ENCODE measurements around the gene CEACAM18. TPM values are rescaled to one million over a fixed set of nuclear protein-coding genes. Genes with fewer than 3 reads are reported as not detected.

The CEACAM18 gene
- total RNA-seq, 1 donor from 2014 or later: not detected

- H3K4me1 Mint-ChIP-seq (ENCODE audit: unreplicated experiment): no peaks in the 10 kb centered on the region
- DNase-seq (ENCODE audit: extremely low spot score, unreplicated experiment): no peak
- H3K27me3 Mint-ChIP-seq: peaks cover 20% of the 10 kb centered on the region
- peaks cover 4% of the 10 kb centered on the region for H3K9me3 Mint-ChIP-seq
- no peaks in the 10 kb centered on the region for H3K36me3 Mint-ChIP-seq
- no peak overlapping the region for H3K4me3 Mint-ChIP-seq
- no peak overlapping the region for H3K27ac Mint-ChIP-seq
- no peak for TF ChIP-seq CTCF (conservative IDR thresholded peaks at IDR 0.05)
These were observed 61.6 kb downstream of the CEACAM18 start for GRCh38 chr19:51539821-51540366.

Other genes starting within 250 kb of the CEACAM18 start
- not detected in 2 replicates for gene SIGLECL1, start 227.5 kb upstream of the CEACAM18 start, total RNA-seq (ENCODE audit: low replicate concordance)
- 0.33 and 18.0 TPM in 2 replicates for gene IGLON5, start 166.9 kb upstream of the CEACAM18 start, total RNA-seq (ENCODE audit: low replicate concordance)
- gene VSIG10L, start 136.4 kb upstream of the CEACAM18 start, total RNA-seq (ENCODE audit: low replicate concordance): 2.4 and 5.9 TPM in 2 replicates
- gene ETFB, start 112.2 kb upstream of the CEACAM18 start, total RNA-seq (ENCODE audit: low replicate concordance): 76.3 and 81.9 TPM in 2 replicates
- gene CLDND2, start 109.5 kb upstream of the CEACAM18 start, total RNA-seq (ENCODE audit: low replicate concordance): 0.97 TPM in 1 of 2 replicates, not detected in the other
- gene NKG7, start 105.9 kb upstream of the CEACAM18 start, total RNA-seq (ENCODE audit: low replicate concordance): not detected in 2 replicates
- 19.5 TPM in 1 of 2 replicates, not detected in the other for gene LIM2, start 90.6 kb upstream of the CEACAM18 start, total RNA-seq (ENCODE audit: low replicate concordance)
- 0.43 TPM in 1 of 2 replicates, not detected in the other for gene C19orf84, start 87.9 kb upstream of the CEACAM18 start, total RNA-seq (ENCODE audit: low replicate concordance)
- gene SIGLEC10, start 60.9 kb upstream of the CEACAM18 start, total RNA-seq (ENCODE audit: low replicate concordance): not detected in 2 replicates
- gene SIGLEC8, start 20.1 kb upstream of the CEACAM18 start, total RNA-seq (ENCODE audit: low replicate concordance): not detected in 2 replicates
- not detected in 2 replicates for gene SIGLEC12, start 23.3 kb downstream of the CEACAM18 start, total RNA-seq (ENCODE audit: low replicate concordance)
- not detected in 2 replicates for gene SIGLEC6, start 53.1 kb downstream of the CEACAM18 start, total RNA-seq (ENCODE audit: low replicate concordance)
- gene ZNF175, start 92.7 kb downstream of the CEACAM18 start, total RNA-seq (ENCODE audit: low replicate concordance): 7.9 and 14.0 TPM in 2 replicates
- not detected in 2 replicates for gene SIGLEC5, start 151.9 kb downstream of the CEACAM18 start, total RNA-seq (ENCODE audit: low replicate concordance)
- gene SIGLEC14, start 168.3 kb downstream of the CEACAM18 start, total RNA-seq (ENCODE audit: low replicate concordance): not detected in 2 replicates
- 12.8 and 28.7 TPM in 2 replicates for gene SPACA6, start 214.8 kb downstream of the CEACAM18 start, total RNA-seq (ENCODE audit: low replicate concordance)
- not detected in 2 replicates for gene HAS1, start 245.5 kb downstream of the CEACAM18 start, total RNA-seq (ENCODE audit: low replicate concordance)

Measured in type B pancreatic cell (in vitro differentiated cells).